Adipose tissue (tissue), 3 donors: ENCODE measurements around the gene SEMA4A. TPM values are rescaled to one million over a fixed set of nuclear protein-coding genes. Genes with fewer than 3 reads are reported as not detected.
"Not testable (repeated sequence)": the region's sequence is repeated elsewhere in the genome, so short reads cannot be mapped to it uniquely, and the experiment has no call there.

Source experiments
- H3K27ac ChIP-seq: one replicate; pipeline ENCODE4 v1.5.1; 2013; ENCODE audit warnings: low read depth, low read length
- WGBS, 3 donors: extraction: QIAGEN DNeasy Blood & Tissue Kit; methylation state at CpG; one replicate each; pipeline ENCODE4 v1.1.7; 2013; 5-methylcytosine and 5-hydroxymethylcytosine counted together
- polyA plus RNA-seq, 3 donors: library from polyadenylated mRNA; stranded (reverse); fragments of 200-250 nt; gene quantifications; one replicate each; pipeline ENCODE4 v1.2.3, GENCODE V29; 2013
- donor health status: healthy with polysubstance abuse.
- donor health status: Bipolar disorder and iron deficiency.
- donor health status: healthy.

Gene SEMA4A
- polyA plus RNA-seq, 3 donors = 2.1 to 9.5 (median 7.4) TPM

DNA sequence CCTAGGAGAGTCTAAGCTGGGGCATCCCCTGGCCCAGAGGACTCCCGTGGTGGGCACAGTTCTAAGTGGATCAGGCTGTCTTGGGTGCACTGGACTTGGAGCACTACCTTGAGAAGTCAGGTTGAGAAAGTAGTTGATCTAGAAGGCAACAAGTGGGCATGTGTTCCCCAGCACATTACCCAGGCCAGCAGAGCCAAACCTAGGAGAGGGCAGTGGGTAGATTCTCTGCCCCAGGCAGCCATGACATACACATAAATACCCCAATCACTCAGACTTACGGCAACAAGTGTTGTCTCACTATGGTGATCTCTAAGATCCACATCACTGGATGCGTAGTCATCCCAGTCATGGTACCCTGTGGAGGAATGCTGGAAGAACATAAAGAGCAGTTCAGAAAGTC is 57.9 kb downstream of the SEMA4A start:
- no peak overlapping the region for H3K27ac ChIP-seq
- 95 to 100% (median 98%) methylated on average over 3 of the region's 3 CpGs for WGBS, 3 donors

DNA sequence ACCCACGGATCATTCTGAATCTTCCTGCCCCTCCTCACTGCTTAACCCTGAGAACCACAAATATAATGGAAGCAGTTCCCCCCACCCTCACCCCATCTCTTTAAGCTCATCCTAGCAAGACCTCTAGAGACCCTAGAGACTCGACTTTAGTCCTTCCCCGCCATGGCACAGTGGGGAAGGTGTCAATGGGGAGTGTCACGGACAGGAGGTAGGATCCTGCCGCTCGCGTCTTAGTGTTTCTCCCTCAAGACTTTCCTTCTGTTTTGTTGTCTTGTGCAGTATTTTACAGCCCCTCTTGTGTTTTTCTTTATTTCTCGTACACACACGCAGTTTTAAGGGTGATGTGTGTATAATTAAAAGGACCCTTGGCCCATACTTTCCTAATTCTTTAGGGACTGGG is 58.7 kb downstream of the SEMA4A start:
- 80 to 83% (median 81%) methylated on average over 9 of the region's 9 CpGs for WGBS, 3 donors
- H3K27ac ChIP-seq = no peak overlapping the region

DNA sequence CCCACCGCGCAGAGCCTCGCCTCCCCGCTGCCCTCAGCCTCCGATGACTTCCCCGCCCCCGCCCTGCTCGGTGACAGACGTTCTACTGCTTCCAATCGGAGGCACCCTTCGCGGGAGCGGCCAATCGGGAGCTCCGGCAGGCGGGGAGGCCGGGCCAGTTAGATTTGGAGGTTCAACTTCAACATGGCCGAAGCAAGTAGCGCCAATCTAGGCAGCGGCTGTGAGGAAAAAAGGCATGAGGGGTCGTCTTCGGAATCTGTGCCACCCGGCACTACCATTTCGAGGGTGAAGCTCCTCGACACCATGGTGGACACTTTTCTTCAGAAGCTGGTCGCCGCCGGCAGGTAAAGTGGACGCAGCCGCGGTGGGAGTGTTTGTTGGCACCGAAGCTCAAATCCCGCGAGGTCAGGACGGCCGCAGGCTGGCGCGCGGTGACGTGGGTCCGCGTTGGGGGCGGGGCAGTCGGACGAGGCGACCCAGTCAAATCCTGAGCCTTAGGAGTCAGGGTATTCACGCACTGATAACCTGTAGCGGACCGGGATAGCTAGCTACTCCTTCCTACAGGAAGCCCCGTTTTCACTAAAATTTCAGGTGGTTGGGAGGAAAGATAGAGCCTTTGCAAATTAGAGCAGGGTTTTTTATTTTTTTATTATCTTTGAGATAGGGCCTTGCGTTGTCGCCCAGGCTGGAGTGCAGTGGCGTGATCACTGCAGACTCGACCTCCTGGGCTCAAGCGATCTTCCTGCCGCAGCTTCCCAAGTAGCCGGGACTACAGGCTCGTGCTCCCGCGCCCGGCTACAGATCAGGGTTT is 59.7 kb downstream of the SEMA4A start, which contains the start of gene PMF1:
TSS of gene PMF1 (plus strand) at position 175 of the 811 bp plus-strand sequence. CDS start at position 184, 9 bp downstream.
- 1% methylated on average over 61 of the region's 61 CpGs for WGBS, 3 donors
- H3K27ac ChIP-seq = peak within 1 kb of the TSS; percentile 38

DNA sequence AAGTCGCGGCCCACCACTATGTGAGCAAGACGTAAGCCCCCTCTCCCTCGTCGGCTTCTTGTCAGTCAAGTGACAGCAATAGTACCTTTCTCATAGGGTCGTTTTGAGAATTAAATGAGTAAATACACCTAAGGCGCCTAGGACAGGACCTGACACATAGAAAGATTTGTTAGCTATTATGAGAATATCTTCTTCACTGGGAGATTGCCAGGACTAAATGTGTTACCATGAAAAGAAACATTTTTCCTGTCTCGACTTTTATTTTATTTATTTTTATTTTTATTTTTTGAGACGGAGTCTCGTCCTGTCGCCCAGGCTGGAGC is 60.2 kb downstream of the SEMA4A start:
- WGBS, 3 donors = 15 to 24% (median 24%) methylated on average over 11 of the region's 11 CpGs

DNA sequence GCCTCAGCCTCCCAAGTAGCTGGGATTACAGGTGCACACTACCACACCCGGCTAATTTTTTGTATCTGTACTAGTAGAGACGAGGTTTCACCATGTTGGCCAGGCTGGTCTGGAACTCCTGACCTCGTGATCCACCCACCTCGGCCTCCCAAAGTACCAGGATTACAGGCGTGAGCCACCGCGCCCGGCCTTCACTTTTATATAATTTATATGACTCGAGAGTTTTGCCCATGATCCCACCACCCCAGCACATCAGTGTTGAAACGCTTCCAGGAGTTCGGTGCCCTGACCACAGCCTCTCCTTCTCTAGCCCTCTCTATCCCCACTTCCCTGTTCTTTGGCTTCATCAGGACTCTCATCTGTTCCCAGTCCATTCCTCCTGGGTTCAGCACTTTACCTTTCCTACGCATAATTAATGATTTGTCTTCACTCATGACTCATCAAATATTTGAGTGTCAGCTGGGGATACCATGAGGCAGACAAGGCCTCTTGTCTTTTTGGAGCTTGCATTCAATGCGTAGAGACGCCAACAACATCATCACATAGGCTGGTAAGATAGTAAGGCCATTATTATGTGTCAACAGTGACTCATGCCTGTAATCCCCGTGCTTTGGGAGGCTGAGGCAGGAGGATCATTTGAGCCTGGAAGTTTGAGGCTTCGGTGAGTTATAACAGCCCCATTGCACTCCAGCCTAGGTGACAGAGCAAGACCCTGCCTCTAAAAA is 60.8 kb downstream of the SEMA4A start:
- 77 to 85% (median 82%) methylated on average over 16 of the region's 16 CpGs for WGBS, 3 donors
- no peak overlapping the region for H3K27ac ChIP-seq

More for the DNA sequence above, 60.2 kb downstream of the SEMA4A start:
- H3K27ac ChIP-seq = peak overlapping the region; percentile 38

DNA sequence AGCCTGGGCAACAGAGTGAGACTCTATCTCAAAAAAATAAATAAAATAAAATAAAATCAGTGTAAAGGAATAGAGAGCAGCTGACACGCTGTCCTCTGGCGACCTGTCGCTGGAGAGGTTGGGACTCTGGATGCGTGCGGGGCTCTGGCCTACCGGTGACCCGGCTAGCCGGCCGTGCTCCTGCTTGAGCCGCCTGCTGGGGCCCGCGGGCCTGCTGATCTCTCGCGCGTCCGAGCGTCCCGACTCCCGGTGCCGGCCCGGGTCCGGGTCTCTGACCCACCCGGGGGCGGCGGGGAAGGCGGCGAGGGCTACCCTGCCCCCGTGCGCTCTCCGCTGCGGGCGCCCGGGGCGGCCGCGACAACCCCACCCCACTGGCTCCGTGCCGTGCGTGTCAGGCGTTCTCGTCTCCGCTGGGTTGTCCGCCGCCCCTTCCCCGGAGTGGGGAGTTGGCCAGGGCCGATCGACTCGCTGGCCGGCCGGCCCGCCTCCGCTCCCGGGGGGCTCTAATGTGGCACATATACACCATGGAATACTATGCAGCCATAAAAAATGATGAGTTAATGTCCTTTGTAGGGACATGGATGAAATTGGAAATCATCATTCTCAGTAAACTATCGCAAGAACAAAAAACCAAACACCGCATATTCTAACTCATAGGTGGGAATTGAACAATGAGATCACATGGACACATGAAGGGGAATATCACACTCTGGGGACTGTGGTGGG is 63.1 kb downstream of the SEMA4A start:
- H3K27ac ChIP-seq = not testable (repeated sequence)
- WGBS, 3 donors = 94 to 98% (median 97%) methylated on average over 49 to 55 of the region's 55 CpGs

DNA sequence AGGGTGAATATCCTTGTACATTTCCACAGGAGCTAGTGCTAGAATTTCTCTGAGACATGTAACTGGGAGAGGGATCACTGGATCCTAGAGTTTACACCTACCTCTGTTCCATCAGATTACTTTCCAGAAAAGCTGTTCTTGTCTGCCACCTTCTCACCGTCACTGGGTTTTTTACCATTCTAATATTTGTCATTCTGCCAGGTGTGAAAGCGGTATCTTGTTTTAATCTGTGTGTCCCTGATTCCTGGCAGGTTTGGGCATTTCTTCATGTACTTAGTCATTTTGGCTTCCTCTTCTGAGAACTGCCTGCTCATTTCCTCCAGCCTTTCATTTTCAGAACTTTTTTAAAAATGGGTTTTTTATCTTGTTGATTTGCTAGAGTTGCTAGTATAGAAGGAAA is 64.5 kb downstream of the SEMA4A start:
- H3K27ac ChIP-seq = peak overlapping the region; percentile 51
- 9 to 25% (median 22%) methylated on average over 2 of the region's 2 CpGs for WGBS, 3 donors

DNA sequence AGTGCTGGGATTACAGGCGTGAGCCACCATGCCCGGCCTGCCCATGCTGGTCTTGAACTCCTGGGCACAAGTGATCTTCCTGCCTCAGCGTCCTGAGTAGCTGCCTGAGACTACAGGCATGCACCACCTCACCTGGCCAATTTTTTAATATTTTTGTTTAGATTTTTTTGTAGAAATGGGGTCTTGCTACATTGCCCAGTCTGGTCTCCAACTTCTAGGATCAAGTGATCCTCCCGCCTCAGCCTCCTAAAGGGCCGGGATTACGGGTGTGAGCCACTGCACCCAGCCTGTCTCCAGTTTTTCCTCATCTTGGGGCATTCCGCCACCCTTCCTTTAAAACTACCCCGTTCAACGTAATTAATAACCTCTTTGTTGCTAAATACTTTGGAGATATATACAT is 66.8 kb downstream of the SEMA4A start:
- no peak overlapping the region for H3K27ac ChIP-seq
- WGBS, 3 donors = 95 to 97% (median 97%) methylated on average over 9 of the region's 9 CpGs

DNA sequence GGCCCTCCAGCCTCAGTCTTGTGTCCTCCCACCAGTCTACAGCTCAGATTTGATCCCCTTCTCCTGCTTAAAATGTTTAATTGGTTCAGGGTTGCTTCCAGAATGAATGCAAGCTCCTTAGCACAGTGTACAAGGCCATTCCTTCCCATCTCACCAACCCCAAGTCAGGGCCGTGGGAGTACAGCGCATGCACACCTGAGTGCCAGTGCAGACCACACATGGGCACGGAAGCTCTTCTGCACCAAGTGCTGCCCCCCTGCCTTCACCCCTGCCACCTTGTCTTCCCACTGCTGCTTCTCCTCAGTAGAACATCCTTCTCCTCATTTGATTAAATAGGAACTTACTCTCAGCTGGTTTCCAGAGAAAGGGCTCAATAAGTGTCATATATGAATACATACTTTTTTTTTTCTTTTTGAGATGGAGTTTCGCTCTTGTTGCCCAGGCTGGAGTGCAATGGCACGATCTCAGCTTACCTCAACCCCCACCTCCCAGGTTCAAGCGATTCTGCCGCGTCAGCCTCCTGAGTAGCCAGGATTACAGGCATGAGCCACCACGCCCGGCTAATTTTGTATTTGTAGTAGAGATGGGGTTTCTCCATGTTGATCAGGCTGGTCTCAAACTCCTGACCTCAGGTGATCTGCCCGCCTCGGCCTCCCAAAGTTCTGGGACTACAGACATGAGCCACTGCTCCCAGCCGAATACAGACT is 68.8 kb downstream of the SEMA4A start:
- WGBS, 3 donors = 94% methylated on average over 13 of the region's 13 CpGs
- no peak overlapping the region for H3K27ac ChIP-seq

DNA sequence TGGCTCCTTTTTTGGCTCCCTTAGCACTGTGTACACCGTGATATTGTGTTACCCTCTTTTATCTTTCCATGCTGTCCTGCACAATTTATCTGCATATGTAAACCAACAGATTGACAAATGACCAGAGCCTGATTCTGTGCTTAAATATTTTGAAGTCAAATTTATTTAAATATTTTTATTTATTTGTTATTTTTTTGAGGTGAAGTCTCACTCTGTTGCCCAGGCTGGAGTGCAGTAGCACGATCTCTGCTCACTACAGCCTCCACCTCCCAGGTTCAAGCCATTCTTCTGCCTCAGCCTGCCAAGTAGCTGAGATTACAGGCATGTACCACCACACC is 72.3 kb downstream of the SEMA4A start:
- no peak overlapping the region for H3K27ac ChIP-seq
- WGBS, 3 donors = 8 to 13% (median 13%) methylated on average over 2 of the region's 2 CpGs

DNA sequence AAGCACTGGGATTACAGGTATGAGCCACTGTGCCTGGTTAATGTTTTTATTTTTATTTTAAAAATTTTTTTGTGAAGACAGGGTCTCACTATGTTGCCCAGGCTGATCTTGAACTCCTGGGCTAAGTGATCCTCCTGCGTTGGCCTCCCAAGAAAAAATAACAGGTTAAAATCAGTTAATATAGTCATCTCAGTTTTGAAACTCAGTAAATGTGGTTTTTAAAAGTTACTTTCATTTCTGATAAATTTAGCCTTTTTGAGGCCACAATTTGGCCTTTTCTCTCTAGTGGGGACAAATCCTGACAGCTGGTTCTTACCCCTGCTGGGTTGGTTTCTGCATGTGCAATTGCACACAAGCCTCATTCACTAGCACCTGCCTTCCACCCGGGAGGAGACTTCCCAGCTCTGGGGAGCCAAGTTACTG is 72.7 kb downstream of the SEMA4A start:
- 70 to 75% (median 75%) methylated on average over 2 of the region's 2 CpGs for WGBS, 3 donors
- H3K27ac ChIP-seq = no peak overlapping the region

DNA sequence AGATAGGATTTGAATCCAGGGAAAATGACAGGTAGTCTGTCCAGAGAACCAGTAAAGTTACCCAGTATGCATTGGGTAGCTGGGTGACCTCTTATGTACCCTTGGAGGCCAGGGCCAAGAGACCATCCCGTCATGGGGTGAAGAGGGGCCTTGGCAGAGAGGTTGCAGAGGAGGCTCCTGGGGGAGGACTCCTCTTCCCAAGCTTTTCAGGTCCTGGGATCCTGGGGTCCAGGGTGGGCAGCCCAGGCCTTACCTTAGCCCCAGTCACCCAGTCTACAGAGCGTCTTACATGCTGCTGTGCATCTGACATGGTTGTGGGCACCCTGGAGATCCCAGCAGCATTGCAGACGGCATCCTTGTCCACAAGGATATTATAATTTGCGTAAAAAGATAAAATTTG is 73.4 kb downstream of the SEMA4A start:
- WGBS, 3 donors = 84 to 97% (median 94%) methylated on average over 4 of the region's 4 CpGs
- H3K27ac ChIP-seq = no peak overlapping the region

Other genes starting within 250 kb of the SEMA4A start
- gene RIT1, start 242.2 kb upstream of the SEMA4A start, polyA plus RNA-seq = 10 to 100 TPM in 2 of 3 donors, 1 to 10 TPM in 1; 4.4 to 16.5 (median 13.8) TPM
- gene KHDC4, start 219.2 kb upstream of the SEMA4A start, polyA plus RNA-seq = 10 to 100 TPM; 14.9 to 16.6 (median 15.2) TPM
- under 1 TPM in 1 of 3 donors, not detected in 2; 0.07 TPM for gene RXFP4, start 211.9 kb upstream of the SEMA4A start, polyA plus RNA-seq
- 10 to 100 TPM; 10.0 to 67.3 (median 60.8) TPM for gene ARHGEF2, start 175.0 kb upstream of the SEMA4A start, polyA plus RNA-seq
- gene SSR2, start 132.6 kb upstream of the SEMA4A start, polyA plus RNA-seq = 100 to 1,000 TPM; 221 to 387 (median 237) TPM
- 10 to 100 TPM; 14.5 to 18.9 (median 18.8) TPM for gene UBQLN4, start 99.8 kb upstream of the SEMA4A start, polyA plus RNA-seq
- 100 to 1,000 TPM; 113 to 133 (median 116) TPM for gene LAMTOR2, start 98.8 kb upstream of the SEMA4A start, polyA plus RNA-seq
- 10 to 100 TPM in 2 of 3 donors, under 1 TPM in 1; 0.56 to 58.7 (median 11.8) TPM for gene RAB25, start 92.4 kb upstream of the SEMA4A start, polyA plus RNA-seq
- under 1 TPM; under 0.01 to 0.43 (median 0.26) TPM for gene MEX3A, start 71.1 kb upstream of the SEMA4A start, polyA plus RNA-seq
- gene LMNA, start 38.9 kb upstream of the SEMA4A start, polyA plus RNA-seq = 100 to 1,000 TPM in 2 of 3 donors, 10 to 100 TPM in 1; 58.6 to 543 (median 239) TPM
- 10 to 100 TPM in 2 of 3 donors, 1 to 10 TPM in 1; 6.6 to 27.6 (median 13.8) TPM for gene SLC25A44, start 40.5 kb downstream of the SEMA4A start, polyA plus RNA-seq
- gene PMF1, start 59.4 kb downstream of the SEMA4A start, polyA plus RNA-seq = 10 to 100 TPM; 32.3 to 59.8 (median 55.4) TPM
- 1 to 10 TPM in 1 of 3 donors, under 1 TPM in 2; 0.31 to 2.8 (median 0.71) TPM for gene BGLAP, start 88.6 kb downstream of the SEMA4A start, polyA plus RNA-seq
- gene PAQR6, start 94.5 kb downstream of the SEMA4A start, polyA plus RNA-seq = 1 to 10 TPM in 1 of 3 donors, under 1 TPM in 2; 0.67 to 1.1 (median 0.79) TPM
- 10 to 100 TPM; 24.1 to 34.4 (median 28.3) TPM for gene SMG5, start 129.2 kb downstream of the SEMA4A start, polyA plus RNA-seq
- gene TMEM79, start 130.7 kb downstream of the SEMA4A start, polyA plus RNA-seq = 1 to 10 TPM; 1.8 to 3.1 (median 2.5) TPM
- gene GLMP, start 142.1 kb downstream of the SEMA4A start, polyA plus RNA-seq = 10 to 100 TPM; 19.3 to 41.2 (median 37.2) TPM
- gene VHLL, start 145.7 kb downstream of the SEMA4A start, polyA plus RNA-seq = not detected
- gene CCT3, start 184.7 kb downstream of the SEMA4A start, polyA plus RNA-seq = 100 to 1,000 TPM in 2 of 3 donors, 10 to 100 TPM in 1; 96.5 to 152 (median 100) TPM
- under 1 TPM; 0.18 to 0.67 (median 0.39) TPM for gene TSACC, start 184.9 kb downstream of the SEMA4A start, polyA plus RNA-seq
- gene RHBG, start 215.6 kb downstream of the SEMA4A start, polyA plus RNA-seq = under 1 TPM in 1 of 3 donors, not detected in 2; 0.08 TPM